ENCODE data around the gene ACOT4.
A peak's percentile ranks its signal among the peaks of the same experiment; 100 is the strongest.

The ACOT4 gene

GRCh38 chr14:73613046-73613383 is 21.3 kb downstream of the ACOT4 start:
- TF ChIP-seq, protein P1, sequence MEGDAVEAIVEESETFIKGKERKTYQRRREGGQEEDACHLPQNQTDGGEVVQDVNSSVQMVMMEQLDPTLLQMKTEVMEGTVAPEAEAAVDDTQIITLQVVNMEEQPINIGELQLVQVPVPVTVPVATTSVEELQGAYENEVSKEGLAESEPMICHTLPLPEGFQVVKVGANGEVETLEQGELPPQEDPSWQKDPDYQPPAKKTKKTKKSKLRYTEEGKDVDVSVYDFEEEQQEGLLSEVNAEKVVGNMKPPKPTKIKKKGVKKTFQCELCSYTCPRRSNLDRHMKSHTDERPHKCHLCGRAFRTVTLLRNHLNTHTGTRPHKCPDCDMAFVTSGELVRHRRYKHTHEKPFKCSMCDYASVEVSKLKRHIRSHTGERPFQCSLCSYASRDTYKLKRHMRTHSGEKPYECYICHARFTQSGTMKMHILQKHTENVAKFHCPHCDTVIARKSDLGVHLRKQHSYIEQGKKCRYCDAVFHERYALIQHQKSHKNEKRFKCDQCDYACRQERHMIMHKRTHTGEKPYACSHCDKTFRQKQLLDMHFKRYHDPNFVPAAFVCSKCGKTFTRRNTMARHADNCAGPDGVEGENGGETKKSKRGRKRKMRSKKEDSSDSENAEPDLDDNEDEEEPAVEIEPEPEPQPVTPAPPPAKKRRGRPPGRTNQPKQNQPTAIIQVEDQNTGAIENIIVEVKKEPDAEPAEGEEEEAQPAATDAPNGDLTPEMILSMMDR (IDR thresholded peaks at IDR 0.05; ENCODE audit: insufficient read depth, low read length, poor library complexity, severe bottlenecking), result no peak
- DNase-seq (ENCODE audit: extremely low read depth, insufficient read length), result no peak
- Histone ChIP-seq H3K36me3 (ENCODE audit: control insufficient read depth, insufficient read depth, low read length) (no peaks in the 10 kb centered on the region), H3K27me3 (replicated peaks; ENCODE audit: control insufficient read depth, insufficient read depth, low read length) (no peaks in the 10 kb centered on the region), H3K4me3 (replicated peaks; ENCODE audit: low read depth, low read length) (peak overlapping the region; percentile 70)

- no peaks in the 10 kb centered on the region for H3K27me3 ChIP-seq (replicated peaks; ENCODE audit: control insufficient read depth, insufficient read depth, low read length)
- TF ChIP-seq, protein P1 (IDR thresholded peaks at IDR 0.05; ENCODE audit: insufficient read depth, low read length, poor library complexity, severe bottlenecking), result no peak
- H3K4me3 ChIP-seq (replicated peaks; ENCODE audit: low read depth, low read length), result no peak overlapping the region
- no peaks in the 10 kb centered on the region for H3K36me3 ChIP-seq (ENCODE audit: control insufficient read depth, insufficient read depth, low read length)
- no peak for DNase-seq (ENCODE audit: extremely low read depth, insufficient read length)
Measured at GRCh38 chr14:73613419-73613963, 21.8 kb downstream of the ACOT4 start.

GRCh38 chr14:73616831-73617230 is 25.2 kb downstream of the ACOT4 start:
- TF ChIP-seq, protein P1 (IDR thresholded peaks at IDR 0.05; ENCODE audit: insufficient read depth, low read length, poor library complexity, severe bottlenecking), result no peak
- no peak overlapping the region for H3K4me3 ChIP-seq (replicated peaks; ENCODE audit: low read depth, low read length)
- DNase-seq (ENCODE audit: extremely low read depth, insufficient read length), result no peak
- no peaks in the 10 kb centered on the region for H3K36me3 ChIP-seq (ENCODE audit: control insufficient read depth, insufficient read depth, low read length)
- H3K27me3 ChIP-seq (replicated peaks; ENCODE audit: control insufficient read depth, insufficient read depth, low read length), result no peaks in the 10 kb centered on the region

DNA sequence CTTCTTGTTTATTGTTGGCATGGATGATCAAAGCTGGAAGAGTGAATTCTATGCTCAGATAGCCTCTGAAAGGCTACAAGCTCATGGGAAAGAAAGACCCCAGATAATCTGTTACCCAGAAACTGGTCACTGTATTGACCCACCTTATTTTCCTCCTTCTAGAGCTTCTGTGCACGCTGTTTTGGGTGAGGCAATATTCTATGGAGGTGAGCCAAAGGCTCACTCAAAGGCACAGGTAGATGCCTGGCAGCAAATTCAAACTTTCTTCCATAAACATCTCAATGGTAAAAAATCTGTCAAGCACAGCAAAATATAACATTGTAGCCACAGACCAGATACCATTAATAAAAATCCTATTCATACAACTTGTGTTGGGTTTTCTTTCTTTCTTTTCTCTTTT is 27.9 kb downstream of the ACOT4 start:
- no peaks in the 10 kb centered on the region for H3K27me3 ChIP-seq (replicated peaks; ENCODE audit: control insufficient read depth, insufficient read depth, low read length)
- H3K4me3 ChIP-seq (replicated peaks; ENCODE audit: low read depth, low read length), result no peak overlapping the region
- no peaks in the 10 kb centered on the region for H3K36me3 ChIP-seq (ENCODE audit: control insufficient read depth, insufficient read depth, low read length)
- TF ChIP-seq, protein P1 (IDR thresholded peaks at IDR 0.05; ENCODE audit: insufficient read depth, low read length, poor library complexity, severe bottlenecking), result no peak
- no peak for DNase-seq (ENCODE audit: extremely low read depth, insufficient read length)

DNA sequence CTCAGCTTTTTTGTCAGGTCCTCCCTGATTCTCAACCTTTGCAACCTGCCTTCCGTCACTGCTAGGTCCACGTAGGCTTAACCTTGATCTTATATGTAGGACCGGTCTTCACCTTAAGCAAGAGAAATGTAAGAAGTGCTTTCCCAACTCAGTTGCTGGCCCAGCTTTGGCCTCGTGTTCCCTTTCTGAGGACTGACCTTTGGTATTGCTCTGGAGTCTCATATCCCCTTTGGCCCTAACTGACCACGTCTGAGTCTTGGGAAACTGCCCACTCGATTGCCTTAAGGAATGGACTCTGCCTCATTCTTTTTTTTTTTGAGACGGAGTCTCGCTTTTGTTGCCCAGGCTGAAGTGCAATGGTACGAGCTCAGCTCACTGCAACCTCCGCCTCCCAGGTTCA is 28.6 kb downstream of the ACOT4 start:
- Histone ChIP-seq H3K27me3 (replicated peaks; ENCODE audit: control insufficient read depth, insufficient read depth, low read length) (no peaks in the 10 kb centered on the region), H3K36me3 (ENCODE audit: control insufficient read depth, insufficient read depth, low read length) (no peaks in the 10 kb centered on the region), H3K4me3 (replicated peaks; ENCODE audit: low read depth, low read length) (no peak overlapping the region)
- DNase-seq (ENCODE audit: extremely low read depth, insufficient read length), result no peak
- TF ChIP-seq, protein P1 (IDR thresholded peaks at IDR 0.05; ENCODE audit: insufficient read depth, low read length, poor library complexity, severe bottlenecking), result no peak

- Histone ChIP-seq H3K36me3 (ENCODE audit: control insufficient read depth, insufficient read depth, low read length) (no peaks in the 10 kb centered on the region), H3K27me3 (replicated peaks; ENCODE audit: control insufficient read depth, insufficient read depth, low read length) (no peaks in the 10 kb centered on the region), H3K4me3 (replicated peaks; ENCODE audit: low read depth, low read length) (no peak overlapping the region)
- DNase-seq (ENCODE audit: extremely low read depth, insufficient read length), result no peak
- TF ChIP-seq, protein P1 (IDR thresholded peaks at IDR 0.05; ENCODE audit: insufficient read depth, low read length, poor library complexity, severe bottlenecking), result no peak
Measured at GRCh38 chr14:73623504-73624054, 31.9 kb downstream of the ACOT4 start.
